GM21717 (cell line): ENCODE results near the gene PGPEP1.
"Not testable (repeated sequence)": the region's sequence is repeated elsewhere in the genome, so short reads cannot be mapped to it uniquely, and the experiment has no call there.

Experiments used
- ATAC-seq: cut with Tn5 transposase; IDR thresholded peaks from one replicate; pipeline ENCODE4 v1.9.1; 2021; ENCODE audit warnings: mild to moderate bottlenecking, moderate library complexity; ENCODE audit not compliant: unreplicated experiment

Gene PGPEP1

GRCh38 chr19:18389726-18390064 is 49.3 kb downstream of the PGPEP1 start:
- ATAC-seq, result no peak

GRCh38 chr19:18390065-18390907 is 49.9 kb downstream of the PGPEP1 start:
- ATAC-seq, result no peak

GRCh38 chr19:18391509-18392075 is 51.2 kb downstream of the PGPEP1 start:
- ATAC-seq, result no peak

GRCh38 chr19:18392417-18392816 is 52.0 kb downstream of the PGPEP1 start:
- ATAC-seq, result no peak

GRCh38 chr19:18392926-18393325 is 52.5 kb downstream of the PGPEP1 start:
- ATAC-seq, result no peak

GRCh38 chr19:18393836-18394235 is 53.4 kb downstream of the PGPEP1 start:
- ATAC-seq, result no peak

GRCh38 chr19:18396471-18397241 is 56.3 kb downstream of the PGPEP1 start:
- no peak for ATAC-seq

- no peak for ATAC-seq
These were observed 57.1 kb downstream of the PGPEP1 start, which contains the start of gene LRRC25 for GRCh38 chr19:18397242-18398202. LRRC25 (minus strand) TSS chr19:18397622; CDS start chr19:18396963, 659 bp downstream.

GRCh38 chr19:18399008-18399407 is 58.6 kb downstream of the PGPEP1 start:
- no peak for ATAC-seq

- ATAC-seq, result no peak
These were observed 61.2 kb downstream of the PGPEP1 start for GRCh38 chr19:18401580-18402112.

- not testable (repeated sequence) for ATAC-seq
These were observed 62.3 kb downstream of the PGPEP1 start for GRCh38 chr19:18402455-18403248.

GRCh38 chr19:18405754-18406153 is 65.4 kb downstream of the PGPEP1 start:
- not testable (repeated sequence) for ATAC-seq

GRCh38 chr19:18406749-18407148 is 66.4 kb downstream of the PGPEP1 start:
- ATAC-seq, result no peak

- no peak for ATAC-seq
These were observed 67.7 kb downstream of the PGPEP1 start for GRCh38 chr19:18408053-18408476.

GRCh38 chr19:18412610-18413239 is 72.3 kb downstream of the PGPEP1 start:
- no peak for ATAC-seq

- ATAC-seq, result no peak
These were observed 74.2 kb downstream of the PGPEP1 start for GRCh38 chr19:18414504-18415177.

- no peak for ATAC-seq
These were observed 74.9 kb downstream of the PGPEP1 start for GRCh38 chr19:18415178-18415867.

GRCh38 chr19:18416778-18417249 is 76.4 kb downstream of the PGPEP1 start:
- no peak for ATAC-seq
